NCI-H1092 (cell line): ENCODE data around the gene TFF1.

Experiments
- DNase-seq: peaks from one replicate; lab custom pipeline; 2025; lab: John Stamatoyannopoulos, UW

Gene TFF1

GRCh38 chr21:42398436-42399028, 32.2 kb upstream of the TFF1 start:
- DNase-seq, result no peak

GRCh38 chr21:42397746-42398394, 31.5 kb upstream of the TFF1 start:
- no peak for DNase-seq

- DNase-seq, result no peak
Measured at GRCh38 chr21:42396799-42397745, 30.7 kb upstream of the TFF1 start.

- no peak for DNase-seq
Measured at GRCh38 chr21:42395905-42396651, 29.7 kb upstream of the TFF1 start, which contains the start of gene TMPRSS3. Gene TMPRSS3 (minus strand): TSS chr21:42396052. CDS start chr21:42395417, 635 bp downstream.

GRCh38 chr21:42395302-42395701, 29.0 kb upstream of the TFF1 start:
- no peak for DNase-seq

- no peak for DNase-seq
Measured at GRCh38 chr21:42393443-42393950, 27.2 kb upstream of the TFF1 start.

- no peak for DNase-seq
Measured at GRCh38 chr21:42392731-42393442, 26.6 kb upstream of the TFF1 start.

- no peak for DNase-seq
Measured at GRCh38 chr21:42391297-42391696, 25.0 kb upstream of the TFF1 start.

GRCh38 chr21:42390696-42391095, 24.4 kb upstream of the TFF1 start:
- DNase-seq, result no peak

GRCh38 chr21:42390193-42390592, 23.9 kb upstream of the TFF1 start:
- no peak for DNase-seq

- peak; percentile 85 for DNase-seq
Measured at GRCh38 chr21:42389449-42389835, 23.1 kb upstream of the TFF1 start.

GRCh38 chr21:42388740-42389448, 22.6 kb upstream of the TFF1 start:
- no peak for DNase-seq

- no peak for DNase-seq
Measured at GRCh38 chr21:42387843-42388340, 21.6 kb upstream of the TFF1 start.

GRCh38 chr21:42387164-42387563, 20.8 kb upstream of the TFF1 start:
- DNase-seq, result no peak

- no peak for DNase-seq
Measured at GRCh38 chr21:42386034-42386591, 19.8 kb upstream of the TFF1 start.

- no peak for DNase-seq
Measured at GRCh38 chr21:42385619-42386018, 19.3 kb upstream of the TFF1 start.

- DNase-seq, result no peak
Measured at GRCh38 chr21:42384989-42385388, 18.7 kb upstream of the TFF1 start.

GRCh38 chr21:42384156-42384945, 18.0 kb upstream of the TFF1 start:
- DNase-seq, result peak; percentile 42

GRCh38 chr21:42383331-42383730, 17.0 kb upstream of the TFF1 start:
- no peak for DNase-seq
